Activated T-cell treated with anti-CD3 and anti-CD28 coated beads, Interleukin-2, amount 50 U/mL, for 72 hours (primary cell): ENCODE measurements around the gene TIMM17A. TPM values are rescaled to one million over a fixed set of nuclear protein-coding genes. Genes with fewer than 3 reads are reported as not detected.
"Not testable (repeated sequence)": the region's sequence is repeated elsewhere in the genome, so short reads cannot be mapped to it uniquely, and the experiment has no call there.

Source experiments
- ATAC-seq, 2 donors: fragments of 150-1000 bp; cut with Tn5 transposase; replicated peaks in 1 of 2; 2 replicates each; pipeline ENCODE4 v1.10.0; 2021; ENCODE audit warnings: moderate library complexity in 2 of 2, mild to moderate bottlenecking in 1 of 2
- DNase-seq, 2 donors: peaks; one replicate each; pipeline ENCODE4 v3.0.0; 2021 to 2022; ENCODE audit warnings: mixed read lengths in 1 of 2
- H3K27ac Mint-ChIP-seq: one replicate; pipeline ENCODE4 v1.8.0; 2022; ENCODE audit warnings: mild to moderate bottlenecking, moderate library complexity, mixed read lengths
- H3K27me3 Mint-ChIP-seq: one replicate; pipeline ENCODE4 v1.8.0; 2022; ENCODE audit warnings: low read depth, mixed read lengths
- H3K36me3 Mint-ChIP-seq, 2 donors: one replicate each; pipeline ENCODE4 v1.8.0; 2022; ENCODE audit warnings: mixed read lengths in 2 of 2, mild to moderate bottlenecking in 1 of 2; ENCODE audit not compliant: insufficient read depth in 2 of 2
- H3K4me1 Mint-ChIP-seq: one replicate; pipeline ENCODE4 v1.8.0; 2022; ENCODE audit warnings: low read depth, mixed read lengths
- H3K4me3 Mint-ChIP-seq, 2 donors: one replicate each; pipeline ENCODE4 v1.8.0; 2022; ENCODE audit warnings: mild to moderate bottlenecking in 2 of 2, mixed read lengths in 2 of 2, moderate library complexity in 2 of 2
- H3K9me3 Mint-ChIP-seq, 2 donors: one replicate each; pipeline ENCODE4 v1.8.0; 2022; ENCODE audit warnings: mixed read lengths in 2 of 2
- total RNA-seq, 2 donors: library from RNA; stranded (reverse); gene quantifications; one replicate each; pipeline ENCODE4 v1.2.3, GENCODE V29; 2022

TIMM17A gene
- total RNA-seq, 2 donors from 2014 or later = 34.4 to 40.1 TPM

DNA sequence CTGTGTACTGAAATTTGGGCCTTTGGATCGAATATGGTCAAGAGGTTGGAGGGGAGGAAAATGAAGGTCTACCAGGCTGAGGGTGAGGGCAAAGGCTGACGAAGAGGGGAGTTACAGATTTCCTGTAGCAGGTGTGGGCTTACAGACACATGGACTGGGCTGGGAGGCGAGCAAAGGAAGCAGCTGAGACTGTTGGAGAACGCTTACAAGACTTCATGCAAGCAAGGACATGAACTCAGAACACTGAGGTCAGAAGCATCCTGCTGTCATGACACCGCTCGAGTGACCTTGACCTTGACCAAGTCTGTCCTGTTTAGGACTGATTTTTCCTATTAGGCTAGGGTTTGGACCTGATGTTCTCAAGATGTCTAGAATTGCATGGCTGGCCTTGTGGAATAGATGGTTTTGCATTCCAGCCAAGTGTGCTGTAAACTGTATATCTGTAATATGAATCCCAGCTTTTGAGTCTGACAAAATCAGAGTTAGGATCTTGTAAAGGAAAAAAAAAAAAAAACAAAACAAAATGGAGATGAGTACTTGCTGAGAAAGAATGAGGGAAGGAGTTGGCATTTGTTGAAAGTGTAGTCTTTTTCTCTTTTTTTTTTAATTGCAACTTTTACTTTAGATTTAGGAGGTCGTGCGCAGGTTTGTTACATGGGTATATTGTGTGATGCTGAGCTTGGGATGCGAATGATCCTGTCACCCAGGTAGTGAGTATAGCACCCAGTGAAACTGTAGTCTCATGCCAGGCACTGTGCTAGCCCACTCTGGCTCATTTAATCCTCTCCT is 60.9 kb downstream of the TIMM17A start:
- Mint-ChIP-seq H3K4me1 (peaks cover 5% of the 10 kb centered on the region), H3K9me3 (no peaks in the 10 kb centered on the region), H3K36me3 (no peaks in the 10 kb centered on the region), H3K4me3 (no peak overlapping the region), H3K27me3 (no peaks in the 10 kb centered on the region), H3K27ac (no peak overlapping the region)
- ATAC-seq (no peak), DNase-seq (no peak)

DNA sequence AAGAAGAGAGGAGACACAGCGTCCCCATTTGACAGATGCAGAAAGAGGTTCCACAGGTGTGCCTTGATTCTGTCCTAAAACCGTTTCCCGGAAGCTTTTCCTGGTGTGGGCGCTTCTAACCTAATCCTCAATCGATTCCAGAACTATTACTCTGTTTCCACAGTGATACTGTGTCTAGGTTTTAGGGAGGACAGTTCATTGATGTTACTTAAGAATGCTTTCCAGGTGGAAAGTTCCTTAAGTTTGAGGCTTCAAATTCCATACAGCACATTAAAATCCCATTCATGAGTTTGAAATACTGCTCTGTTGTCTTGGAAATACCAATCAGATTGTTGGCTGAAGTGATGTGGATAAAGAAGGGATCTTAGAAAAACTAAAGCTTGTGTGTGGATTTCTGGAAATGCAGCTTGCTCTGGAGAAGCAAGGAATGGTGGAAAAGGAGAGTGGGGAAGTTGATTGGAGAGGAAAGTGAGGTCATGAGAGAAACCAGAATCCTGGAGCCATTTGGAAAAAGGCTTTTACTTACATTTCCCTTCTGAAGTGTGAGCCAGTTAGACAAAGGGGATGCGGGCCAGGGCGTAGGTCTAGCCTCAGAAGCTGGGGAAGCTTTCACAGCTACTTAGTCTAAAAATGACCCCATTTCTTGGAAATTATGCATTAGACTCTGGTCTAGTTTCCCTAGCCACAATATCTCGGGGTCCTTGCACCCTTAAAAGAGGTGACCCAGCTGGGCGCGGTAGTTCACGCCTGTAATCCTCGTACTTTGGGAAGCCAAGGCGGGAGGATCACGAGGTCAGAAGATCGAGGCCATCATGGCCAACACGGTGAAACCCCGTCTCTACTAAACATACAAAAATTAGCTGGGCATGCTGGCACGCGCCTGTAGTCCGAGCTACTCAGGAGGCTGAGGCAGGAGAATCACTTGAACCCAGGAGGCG is 61.8 kb downstream of the TIMM17A start:
- no peaks in the 10 kb centered on the region for H3K36me3 Mint-ChIP-seq
- peaks cover 6% of the 10 kb centered on the region for H3K27me3 Mint-ChIP-seq
- no peak overlapping the region for H3K27ac Mint-ChIP-seq
- no peak for DNase-seq
- H3K9me3 Mint-ChIP-seq = no peaks in the 10 kb centered on the region
- H3K4me1 Mint-ChIP-seq = peaks cover 5% of the 10 kb centered on the region
- no peak overlapping the region for H3K4me3 Mint-ChIP-seq
- ATAC-seq = no peak

DNA sequence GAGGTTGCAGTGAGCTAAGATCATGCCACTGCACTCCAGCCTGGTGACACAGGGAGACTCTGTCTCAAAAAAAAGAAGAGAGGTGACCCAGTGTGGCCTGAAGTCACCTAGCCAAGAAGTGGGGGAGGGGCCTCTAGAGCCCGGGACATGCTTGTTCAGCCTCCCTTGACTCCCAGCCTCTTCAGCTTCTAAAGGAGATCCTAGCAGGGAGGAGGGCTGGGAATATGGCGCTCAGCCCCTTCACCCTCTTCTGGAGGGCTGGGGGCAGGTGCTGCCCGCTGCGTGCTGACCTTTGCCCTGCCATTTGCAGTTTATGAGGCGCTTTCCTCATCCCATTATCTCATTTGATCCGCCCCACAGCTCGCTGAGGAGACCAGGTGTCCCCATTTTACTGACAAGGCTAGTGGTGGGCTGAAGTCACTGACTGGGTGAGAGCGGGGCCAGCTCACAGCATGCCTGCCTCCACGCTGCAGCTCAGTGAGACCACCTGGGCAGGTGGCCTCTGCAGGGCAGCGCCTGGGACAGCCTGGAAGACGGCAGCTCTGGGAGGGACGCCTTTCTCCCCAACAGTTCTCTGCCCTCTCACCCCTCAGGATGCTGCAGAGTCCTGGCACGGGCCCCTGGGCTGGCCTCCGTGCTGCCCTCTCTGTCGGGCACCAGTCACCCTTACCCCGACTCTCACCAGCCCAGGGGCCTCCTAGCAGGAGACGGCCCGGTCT is 62.6 kb downstream of the TIMM17A start:
- no peaks in the 10 kb centered on the region for H3K9me3 Mint-ChIP-seq
- H3K27ac Mint-ChIP-seq = no peak overlapping the region
- H3K4me3 Mint-ChIP-seq = no peak overlapping the region
- DNase-seq = no peak
- peaks cover 5% of the 10 kb centered on the region for H3K4me1 Mint-ChIP-seq
- H3K36me3 Mint-ChIP-seq = no peaks in the 10 kb centered on the region
- H3K27me3 Mint-ChIP-seq = peaks cover 6% of the 10 kb centered on the region
- ATAC-seq = no peak

DNA sequence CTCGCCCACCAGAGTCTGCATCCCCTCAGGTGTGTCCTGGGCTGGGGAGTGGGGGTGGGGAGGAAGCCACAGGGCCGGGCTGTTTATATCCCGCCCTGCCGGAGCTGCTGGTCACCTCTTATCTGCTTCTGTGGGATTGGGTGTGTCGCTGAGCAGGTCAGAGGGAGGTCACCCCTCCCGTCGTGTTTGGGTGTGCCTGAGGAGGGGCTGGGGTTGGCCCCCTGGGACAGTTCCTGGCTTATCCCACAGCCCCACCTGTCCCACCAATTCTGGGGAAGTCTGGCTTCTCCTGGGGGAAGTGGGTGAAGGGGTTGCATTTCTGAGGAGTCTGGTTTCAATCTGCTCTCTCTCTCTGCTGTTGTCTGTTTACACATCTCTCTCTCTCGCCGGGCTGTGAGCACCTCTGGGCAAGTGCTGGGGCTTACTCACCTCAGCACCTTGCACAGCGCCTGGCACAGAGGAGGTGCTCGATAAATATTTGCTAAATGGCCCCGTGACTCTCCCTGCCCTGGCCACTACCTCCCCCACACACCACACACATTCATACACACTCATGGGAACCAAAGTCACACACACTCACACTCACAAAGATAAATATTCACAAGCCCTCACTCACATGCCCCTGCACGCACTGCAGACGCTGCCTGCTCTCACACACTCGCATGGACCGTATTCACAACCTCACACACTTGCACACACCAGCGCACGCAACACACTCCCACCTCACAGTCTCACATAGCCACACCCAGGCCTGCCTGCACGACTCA is 63.3 kb downstream of the TIMM17A start:
- Mint-ChIP-seq H3K9me3 (no peaks in the 10 kb centered on the region), H3K4me1 (peaks cover 5% of the 10 kb centered on the region), H3K36me3 (no peaks in the 10 kb centered on the region), H3K27me3 (peaks cover 6% of the 10 kb centered on the region), H3K27ac (no peak overlapping the region), H3K4me3 (no peak overlapping the region)
- no peak for DNase-seq
- no peak for ATAC-seq

DNA sequence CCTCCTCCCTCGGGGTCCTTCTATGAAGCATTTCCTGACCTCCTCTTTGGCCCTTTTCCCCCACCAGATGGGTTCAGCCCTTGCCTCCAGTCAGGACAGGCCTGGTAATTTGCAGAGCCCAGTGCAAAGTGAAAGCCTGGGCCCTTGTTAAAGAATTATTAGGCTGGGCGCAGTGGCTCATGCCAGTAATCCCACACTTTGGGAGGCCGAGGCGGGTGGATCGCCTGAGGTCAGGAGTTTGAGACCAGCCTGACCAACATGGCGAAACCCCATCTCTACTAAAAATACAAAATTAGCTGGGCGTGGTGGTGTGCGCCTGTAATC is 63.9 kb downstream of the TIMM17A start:
- H3K4me1 Mint-ChIP-seq, H3K9me3 Mint-ChIP-seq, H3K36me3 Mint-ChIP-seq, ATAC-seq, DNase-seq, H3K27me3 Mint-ChIP-seq, H3K4me3 Mint-ChIP-seq, H3K27ac Mint-ChIP-seq: not testable (repeated sequence)

Other genes starting within 250 kb of the TIMM17A start
- 10 to 100 TPM; 47.8 to 49.8 TPM for gene IPO9, start 126.3 kb upstream of the TIMM17A start, total RNA-seq
- under 1 TPM; 0.94 to 0.97 TPM for gene SHISA4, start 66.6 kb upstream of the TIMM17A start, total RNA-seq
- not detected for gene LMOD1, start 9.0 kb upstream of the TIMM17A start, total RNA-seq
- gene RNPEP, start 27.1 kb downstream of the TIMM17A start, total RNA-seq = 10 to 100 TPM; 43.2 to 46.4 TPM
- under 1 TPM; 0.22 to 0.76 TPM for gene ELF3, start 55.1 kb downstream of the TIMM17A start, total RNA-seq
- gene GPR37L1, start 167.4 kb downstream of the TIMM17A start, total RNA-seq = not detected
- gene ARL8A, start 189.2 kb downstream of the TIMM17A start, total RNA-seq = 10 to 100 TPM; 58.1 to 77.1 TPM
- 100 to 1,000 TPM; 196 to 201 TPM for gene PTPN7, start 205.1 kb downstream of the TIMM17A start, total RNA-seq
- under 1 TPM; 0.22 to 0.69 TPM for gene LGR6, start 238.3 kb downstream of the TIMM17A start, total RNA-seq